IMR-90 (cell line): ENCODE measurements around the gene GALNT17. TPM values are rescaled to one million over a fixed set of nuclear protein-coding genes. Genes with fewer than 3 reads are reported as not detected.

Experiments
- ATAC-seq: fragments of 200-7000 bp; cut with Tn5 transposase; 2 replicates; pipeline ENCODE4 v1.9.1; 2020; ENCODE audit warnings: low read depth, mild to moderate bottlenecking, moderate library complexity
- BruUV-seq: library from RNA; stranded (reverse); fragments of 400-500 nt; replicated peaks from 2 replicates; lab custom pipeline; 2021; lab: Mats Ljungman, UMichigan
- CTCF ChIA-PET: fragments of 300-600 bp; formaldehyde crosslinking; extraction: SDS; loops from one replicate; lab custom pipeline; 2021; ENCODE audit warnings: antibody characterized with exemption; lab: Yijun Ruan, JAX
- POLR2A ChIA-PET: fragments of 300-600 bp; sonication (Branson Sonifier 250); formaldehyde crosslinking; loops from one replicate; lab custom pipeline; 2022; ENCODE audit warnings: antibody characterized with exemption; ENCODE audit not compliant: unreplicated experiment; lab: Charles Lee
- DNase-seq: peaks from one replicate; pipeline ENCODE4 v3.0.0; 2013
- H2AFZ ChIP-seq: replicated peaks from 2 replicates; pipeline ENCODE3; 2013; ENCODE audit warnings: low read length, mild to moderate bottlenecking; ENCODE audit not compliant: poor library complexity
- H2AK5ac ChIP-seq: 2 replicates; pipeline ENCODE4 v1.6.1; 2013; ENCODE audit warnings: low read depth, low read length, inconsistent platforms
- H2AK9ac ChIP-seq: replicated peaks from 2 replicates; pipeline ENCODE3; 2013; ENCODE audit warnings: mild to moderate bottlenecking, low read depth, low read length, moderate library complexity; ENCODE audit not compliant: poor library complexity
- H2BK120ac ChIP-seq: 2 replicates; pipeline ENCODE4 v1.6.1; 2013; ENCODE audit warnings: low read depth, low read length, inconsistent platforms
- H2BK15ac ChIP-seq: 3 replicates; pipeline ENCODE4 v1.6.1; 2013; ENCODE audit warnings: low read depth, low read length, inconsistent platforms
- H2BK20ac ChIP-seq: 2 replicates; pipeline ENCODE4 v1.6.1; 2013; ENCODE audit warnings: low read depth, mild to moderate bottlenecking, inconsistent platforms, low read length, moderate library complexity
- H2BK5ac ChIP-seq: 2 replicates; pipeline ENCODE4 v1.6.1; 2013; ENCODE audit warnings: mild to moderate bottlenecking, low read depth, low read length, inconsistent platforms; ENCODE audit not compliant: poor library complexity, severe bottlenecking
- H3K14ac ChIP-seq: replicated peaks from 2 replicates; pipeline ENCODE4 v1.6.1; 2013; ENCODE audit warnings: low read depth, low read length, inconsistent platforms
- H3K18ac ChIP-seq: 2 replicates; pipeline ENCODE4 v1.6.1; 2013; ENCODE audit warnings: low read depth, low read length, control low read depth
- H3K23ac ChIP-seq: 2 replicates; pipeline ENCODE4 v1.6.1; 2013; ENCODE audit warnings: low read depth, low read length, inconsistent platforms
- H3K27ac ChIP-seq: 2 replicates; pipeline ENCODE4 v1.5.1; 2013; ENCODE audit warnings: mild to moderate bottlenecking, control low read depth, low read length; ENCODE audit not compliant: insufficient read depth
- H3K27me3 ChIP-seq: 2 replicates; pipeline ENCODE4 v1.6.1; 2013; ENCODE audit warnings: low read length; ENCODE audit not compliant: control insufficient read depth, insufficient read depth
- H3K36me3 ChIP-seq: 2 replicates; pipeline ENCODE4 v1.6.1; 2013; ENCODE audit warnings: low read length, mixed read lengths; ENCODE audit not compliant: control insufficient read depth, insufficient read depth
- H3K4ac ChIP-seq: 2 replicates; pipeline ENCODE4 v1.6.1; 2013; ENCODE audit warnings: low read depth, low read length, inconsistent platforms
- H3K4me1 ChIP-seq: 2 replicates; pipeline ENCODE4 v1.6.1; 2013; ENCODE audit warnings: low read length, mixed read lengths; ENCODE audit not compliant: control insufficient read depth, insufficient read depth
- H3K4me2 ChIP-seq: 2 replicates; pipeline ENCODE4 v1.6.1; 2013; ENCODE audit warnings: low read depth, mild to moderate bottlenecking, control low read depth, low read length, moderate library complexity
- H3K4me3 ChIP-seq: 2 replicates; pipeline ENCODE4 v1.5.1; 2013; ENCODE audit warnings: low read depth, mild to moderate bottlenecking, control low read depth, low read length, moderate library complexity; ENCODE audit not compliant: insufficient read depth
- H3K56ac ChIP-seq: 2 replicates; pipeline ENCODE4 v1.6.1; 2013; ENCODE audit warnings: low read length, inconsistent platforms; ENCODE audit not compliant: insufficient read depth; ENCODE audit errors: extremely low read depth
- H3K79me1 ChIP-seq, 2 experiments: 2 replicates each; pipeline ENCODE4 v1.6.1; 2013; ENCODE audit warnings: low read length in 2 of 2, inconsistent platforms in 1 of 2, low read depth in 1 of 2
- H3K9ac ChIP-seq: 2 replicates; pipeline ENCODE4 v1.6.1; 2013; ENCODE audit warnings: low read depth, low read length, control low read depth
- H3K9me1 ChIP-seq: 2 replicates; pipeline ENCODE4 v1.6.1; 2013; ENCODE audit warnings: low read length, inconsistent platforms; ENCODE audit not compliant: insufficient read depth
- H3K9me3 ChIP-seq: 2 replicates; pipeline ENCODE4 v1.6.1; 2013; ENCODE audit warnings: low read length; ENCODE audit not compliant: control insufficient read depth, insufficient read depth
- H4K20me1 ChIP-seq: 2 replicates; pipeline ENCODE4 v1.6.1; 2013; ENCODE audit warnings: low read length, inconsistent platforms; ENCODE audit not compliant: insufficient read depth
- H4K5ac ChIP-seq: 2 replicates; pipeline ENCODE4 v1.6.1; 2013; ENCODE audit warnings: mild to moderate bottlenecking, low read depth, low read length, control low read depth
- H4K8ac ChIP-seq, 2 experiments: 2 replicates each; pipeline ENCODE4 v1.6.1; 2013; ENCODE audit warnings: low read depth in 2 of 2, low read length in 2 of 2, control low read depth in 1 of 2, inconsistent platforms in 1 of 2
- H4K91ac ChIP-seq: 2 replicates; pipeline ENCODE4 v1.6.1; 2013; ENCODE audit warnings: low read depth, low read length, inconsistent platforms; ENCODE audit not compliant: insufficient read depth
- CEBPB ChIP-seq: IDR thresholded peaks from 2 replicates; pipeline ENCODE4 v1.6.1; 2012; ENCODE audit warnings: low read depth, low read length, improper control_type of control experiment
- ELK1 ChIP-seq: fragments of 150-350 bp; IDR thresholded peaks from 2 replicates; pipeline ENCODE4 v1.6.1; 2016; ENCODE audit warnings: low read depth, mild to moderate bottlenecking, low read length, moderate library complexity, borderline replicate concordance
- WGBS, 2 experiments: methylation state at CpG; one replicate each; pipeline versions ENCODE4 v1.1.5 to v1.1.7; 2013; ENCODE audit warnings: missing lambda C conversion rate in 2 of 2; ENCODE audit not compliant: insufficient read length in 1 of 2; ENCODE audit errors: extremely low coverage in 2 of 2; 5-methylcytosine and 5-hydroxymethylcytosine counted together
- dilution Hi-C: fragments of 300-500 bp; cut with HindIII; formaldehyde crosslinking; loops from one replicate; pipeline ENCODE4 v1.14.3; 2018; ENCODE audit warnings: low sequenced_read_pairs; ENCODE audit not compliant: unreplicated experiment
- in situ Hi-C: fragments of 300-500 bp; cut with MboI; formaldehyde crosslinking; loops from 3 replicates; pipeline ENCODE4 v1.14.3; 2019; ENCODE audit warnings: low sequenced_read_pairs, inconsistent platforms, mixed read lengths
- intact Hi-C: fragments of 100-400 bp; cut with micrococcal nuclease; formaldehyde crosslinking; loops from 2 replicates; pipeline ENCODE4 v1.10.0; 2022
- polyA plus RNA-seq, 3 experiments: library from polyadenylated mRNA; depleted of rRNA; stranded (reverse); fragments of >200 nt; gene quantifications; 2 replicates each; pipeline ENCODE4 v1.2.3, GENCODE V29; 2012; ENCODE audit warnings: low replicate concordance in 1 of 3
- total RNA-seq: library from RNA; depleted of rRNA; stranded (reverse); fragments of >200 nt; gene quantifications from 2 replicates; pipeline ENCODE4 v1.2.3, GENCODE V29; 2012

The GALNT17 gene
- total and polyA plus RNA-seq, 2 of the 4 experiments (the other 2 are of a cell fraction), result not detected

GRCh38 chr7:71637578-71637977 is 505.6 kb downstream of the GALNT17 start:
- intact Hi-C loops, result no loop called here
- Histone ChIP-seq H4K91ac (no peak overlapping the region), H3K9me1 (no peaks in the 10 kb centered on the region), H2AFZ (no peak overlapping the region), H2BK5ac (no peak overlapping the region), H3K56ac (no peak overlapping the region), H3K27ac (no peak overlapping the region), H2AK9ac (no peak overlapping the region), H3K4me1 (no peaks in the 10 kb centered on the region), H3K27me3 (no peaks in the 10 kb centered on the region), H3K23ac (no peak overlapping the region), H3K4me3 (no peak overlapping the region), H2BK20ac (no peak overlapping the region), H3K36me3 (no peaks in the 10 kb centered on the region), H2BK15ac (no peak overlapping the region), H3K79me1 (no peaks in the 10 kb centered on the region), H3K4ac (no peak overlapping the region), H4K5ac (no peak overlapping the region), H2AK5ac (no peak overlapping the region), H4K8ac (no peak overlapping the region), H3K14ac (no peak overlapping the region), H2BK120ac (no peak overlapping the region), H4K20me1 (no peaks in the 10 kb centered on the region), H3K9ac (no peak overlapping the region), H3K9me3 (peaks cover 4% of the 10 kb centered on the region; the same call in 1 of the 2 replicates), H3K4me2 (no peak overlapping the region), H3K18ac (no peak overlapping the region)
- dilution Hi-C loops, result no loop called here
- TF ChIP-seq ELK1 (no peak), CEBPB (peak; percentile 22; the same call in 1 of the 2 replicates)
- ATAC-seq (no peak), DNase-seq (no peak)
- POLR2A ChIA-PET, result no interaction called here
- WGBS, 2 experiments, result no CpG with 5 or more reads among the region's 6 CpGs
- in situ Hi-C loops, result no loop called here
- CTCF ChIA-PET, result no interaction called here
- BruUV-seq, result no TSS peak
